ENCODE measurements around the gene TC2N.

Gene TC2N

DNA sequence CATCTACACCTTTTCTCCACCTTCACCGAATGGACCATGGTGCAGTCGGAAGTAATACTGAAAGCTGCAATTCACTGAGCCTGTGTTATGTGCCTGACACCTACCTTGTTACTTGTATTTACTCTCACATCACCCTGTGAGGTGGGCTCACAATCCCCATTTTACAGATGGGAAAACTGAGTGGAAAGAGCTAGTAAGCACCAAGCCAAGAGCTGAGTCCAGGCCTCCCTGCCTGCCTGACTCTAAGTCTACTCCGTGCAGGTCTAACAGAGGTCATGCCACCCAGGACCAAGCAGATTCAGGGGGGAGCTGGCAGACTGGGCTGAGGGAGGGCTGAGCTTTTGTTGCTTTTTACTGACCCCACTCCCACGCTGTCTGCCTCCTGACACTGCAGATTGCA is 29.1 kb upstream of the TC2N start:
- H3K9me3 ChIP-seq (ENCODE audit: severe bottlenecking): no peaks in the 10 kb centered on the region
- H3K4me3 ChIP-seq (ENCODE audit: severe bottlenecking): no peak overlapping the region
- no peaks in the 10 kb centered on the region for H3K4me1 ChIP-seq (ENCODE audit: insufficient read depth, poor library complexity, severe bottlenecking)
- TF ChIP-seq, protein P1, sequence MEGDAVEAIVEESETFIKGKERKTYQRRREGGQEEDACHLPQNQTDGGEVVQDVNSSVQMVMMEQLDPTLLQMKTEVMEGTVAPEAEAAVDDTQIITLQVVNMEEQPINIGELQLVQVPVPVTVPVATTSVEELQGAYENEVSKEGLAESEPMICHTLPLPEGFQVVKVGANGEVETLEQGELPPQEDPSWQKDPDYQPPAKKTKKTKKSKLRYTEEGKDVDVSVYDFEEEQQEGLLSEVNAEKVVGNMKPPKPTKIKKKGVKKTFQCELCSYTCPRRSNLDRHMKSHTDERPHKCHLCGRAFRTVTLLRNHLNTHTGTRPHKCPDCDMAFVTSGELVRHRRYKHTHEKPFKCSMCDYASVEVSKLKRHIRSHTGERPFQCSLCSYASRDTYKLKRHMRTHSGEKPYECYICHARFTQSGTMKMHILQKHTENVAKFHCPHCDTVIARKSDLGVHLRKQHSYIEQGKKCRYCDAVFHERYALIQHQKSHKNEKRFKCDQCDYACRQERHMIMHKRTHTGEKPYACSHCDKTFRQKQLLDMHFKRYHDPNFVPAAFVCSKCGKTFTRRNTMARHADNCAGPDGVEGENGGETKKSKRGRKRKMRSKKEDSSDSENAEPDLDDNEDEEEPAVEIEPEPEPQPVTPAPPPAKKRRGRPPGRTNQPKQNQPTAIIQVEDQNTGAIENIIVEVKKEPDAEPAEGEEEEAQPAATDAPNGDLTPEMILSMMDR (IDR thresholded peaks at IDR 0.05; ENCODE audit: poor library complexity, severe bottlenecking): no peak
- H3K36me3 ChIP-seq (ENCODE audit: low read depth): no peaks in the 10 kb centered on the region
- no peaks in the 10 kb centered on the region for H3K27me3 ChIP-seq (ENCODE audit: insufficient read depth, poor library complexity, severe bottlenecking)
- no peak overlapping the region for H3K27ac ChIP-seq (ENCODE audit: poor library complexity, severe bottlenecking)
- DNase-seq (ENCODE audit: low spot score): no peak
- ATAC-seq (ENCODE audit: low read depth): no peak

DNA sequence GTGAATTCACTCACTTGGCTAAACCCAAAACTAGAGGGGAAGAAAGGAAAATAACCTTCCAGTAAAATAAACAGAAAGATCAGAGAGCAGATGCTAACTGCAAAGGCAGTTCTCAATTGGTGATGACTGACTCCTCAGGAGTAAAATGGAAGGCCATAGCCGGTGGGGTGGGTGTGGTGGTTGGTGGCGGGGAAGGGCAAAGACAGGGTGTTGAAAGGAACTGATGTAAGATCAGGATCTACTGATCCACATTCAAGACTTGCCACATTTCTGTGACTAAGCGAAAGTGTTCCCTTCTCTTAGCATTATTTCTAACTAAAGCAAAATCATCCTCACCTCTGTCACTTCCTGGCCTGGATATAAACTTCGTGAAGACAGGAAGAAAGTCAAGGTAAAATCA is 26.3 kb upstream of the TC2N start:
- Histone ChIP-seq H3K4me1 (ENCODE audit: insufficient read depth, poor library complexity, severe bottlenecking) (no peaks in the 10 kb centered on the region), H3K27ac (ENCODE audit: poor library complexity, severe bottlenecking) (no peak overlapping the region), H3K36me3 (ENCODE audit: low read depth) (no peaks in the 10 kb centered on the region), H3K9me3 (ENCODE audit: severe bottlenecking) (no peaks in the 10 kb centered on the region), H3K4me3 (ENCODE audit: severe bottlenecking) (no peak overlapping the region), H3K27me3 (ENCODE audit: insufficient read depth, poor library complexity, severe bottlenecking) (no peaks in the 10 kb centered on the region)
- no peak for ATAC-seq (ENCODE audit: low read depth)
- DNase-seq (ENCODE audit: low spot score): no peak
- TF ChIP-seq, protein P1 (IDR thresholded peaks at IDR 0.05; ENCODE audit: poor library complexity, severe bottlenecking): no peak

- TF ChIP-seq, protein P1 (IDR thresholded peaks at IDR 0.05; ENCODE audit: poor library complexity, severe bottlenecking): peak; percentile 68
- H3K27ac ChIP-seq (ENCODE audit: poor library complexity, severe bottlenecking): no peak overlapping the region
- DNase-seq (ENCODE audit: low spot score) (no peak), ATAC-seq (ENCODE audit: low read depth) (peak; percentile 49; the same call in 1 of the 3 replicates)
- H3K27me3 ChIP-seq (ENCODE audit: insufficient read depth, poor library complexity, severe bottlenecking): no peaks in the 10 kb centered on the region
- no peaks in the 10 kb centered on the region for H3K9me3 ChIP-seq (ENCODE audit: severe bottlenecking)
- no peak overlapping the region for H3K4me3 ChIP-seq (ENCODE audit: severe bottlenecking)
- H3K4me1 ChIP-seq (ENCODE audit: insufficient read depth, poor library complexity, severe bottlenecking): no peaks in the 10 kb centered on the region
- no peaks in the 10 kb centered on the region for H3K36me3 ChIP-seq (ENCODE audit: low read depth)
These were observed 25.7 kb upstream of the TC2N start for GRCh38 chr14:91893007-91893406.

DNA sequence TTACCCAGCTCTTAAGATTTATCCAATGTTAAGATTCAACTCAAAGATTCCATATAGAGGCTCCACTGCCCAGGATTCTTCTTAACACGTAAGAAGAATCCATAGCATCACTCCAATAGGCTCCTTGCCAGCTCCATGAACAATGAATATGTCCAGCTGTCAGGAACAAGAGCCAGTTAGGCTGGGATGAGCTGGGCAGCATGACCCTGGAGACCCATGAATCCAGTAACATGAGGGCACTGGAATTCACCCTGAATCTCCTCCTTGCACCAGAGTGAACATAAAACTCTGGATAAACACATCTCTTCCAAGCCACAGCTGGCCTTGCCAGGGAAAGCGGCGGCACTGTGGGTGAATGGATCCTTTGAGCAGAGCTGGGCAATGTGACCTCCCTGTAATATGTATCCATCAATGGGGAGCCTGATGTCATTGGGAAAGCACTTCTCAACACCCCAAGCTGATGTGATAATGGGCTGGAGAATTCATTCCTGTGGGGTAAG is 24.4 kb upstream of the TC2N start:
- H3K4me3 ChIP-seq (ENCODE audit: severe bottlenecking): no peak overlapping the region
- H3K36me3 ChIP-seq (ENCODE audit: low read depth): no peaks in the 10 kb centered on the region
- H3K27me3 ChIP-seq (ENCODE audit: insufficient read depth, poor library complexity, severe bottlenecking): no peaks in the 10 kb centered on the region
- no peaks in the 10 kb centered on the region for H3K9me3 ChIP-seq (ENCODE audit: severe bottlenecking)
- ATAC-seq (ENCODE audit: low read depth): no peak
- no peaks in the 10 kb centered on the region for H3K4me1 ChIP-seq (ENCODE audit: insufficient read depth, poor library complexity, severe bottlenecking)
- TF ChIP-seq, protein P1 (IDR thresholded peaks at IDR 0.05; ENCODE audit: poor library complexity, severe bottlenecking): no peak
- no peak overlapping the region for H3K27ac ChIP-seq (ENCODE audit: poor library complexity, severe bottlenecking)
- no peak for DNase-seq (ENCODE audit: low spot score)

GRCh38 chr14:91891101-91891500 is 23.8 kb upstream of the TC2N start:
- Histone ChIP-seq H3K4me3 (ENCODE audit: severe bottlenecking) (no peak overlapping the region), H3K36me3 (ENCODE audit: low read depth) (no peaks in the 10 kb centered on the region), H3K27me3 (ENCODE audit: insufficient read depth, poor library complexity, severe bottlenecking) (no peaks in the 10 kb centered on the region), H3K9me3 (ENCODE audit: severe bottlenecking) (no peaks in the 10 kb centered on the region), H3K27ac (ENCODE audit: poor library complexity, severe bottlenecking) (no peak overlapping the region), H3K4me1 (ENCODE audit: insufficient read depth, poor library complexity, severe bottlenecking) (no peaks in the 10 kb centered on the region)
- ATAC-seq (ENCODE audit: low read depth): no peak
- DNase-seq (ENCODE audit: low spot score): no peak
- TF ChIP-seq, protein P1 (IDR thresholded peaks at IDR 0.05; ENCODE audit: poor library complexity, severe bottlenecking): no peak
